HG03039 (cell line): ENCODE measurements around the gene C9orf57.
"Not testable (repeated sequence)": the region's sequence is repeated elsewhere in the genome, so short reads cannot be mapped to it uniquely, and the experiment has no call there.

Experiments used
- ATAC-seq: cut with Tn5 transposase; IDR thresholded peaks from one replicate; pipeline ENCODE4 v1.9.1; 2021; ENCODE audit warnings: mild to moderate bottlenecking, moderate library complexity; ENCODE audit not compliant: unreplicated experiment

The C9orf57 gene

GRCh38 chr9:72025906-72026305 is 34.5 kb downstream of the C9orf57 start:
- no peak for ATAC-seq

GRCh38 chr9:72023596-72023995 is 36.8 kb downstream of the C9orf57 start:
- no peak for ATAC-seq

GRCh38 chr9:72022841-72023240 is 37.6 kb downstream of the C9orf57 start:
- no peak for ATAC-seq

- no peak for ATAC-seq
Observed at GRCh38 chr9:72013292-72013760, 47.1 kb downstream of the C9orf57 start.

GRCh38 chr9:72012646-72013045 is 47.8 kb downstream of the C9orf57 start:
- ATAC-seq = no peak

- ATAC-seq = not testable (repeated sequence)
Observed at GRCh38 chr9:72007726-72008125, 52.7 kb downstream of the C9orf57 start.

- no peak for ATAC-seq
Observed at GRCh38 chr9:72006501-72006900, 53.9 kb downstream of the C9orf57 start.

GRCh38 chr9:72005451-72005850 is 55.0 kb downstream of the C9orf57 start:
- ATAC-seq = no peak
